K562 (cell line): ENCODE results near the gene MYO3B. TPM values are rescaled to one million over a fixed set of nuclear protein-coding genes. Genes with fewer than 3 reads are reported as not detected.
A peak's percentile ranks its signal among the peaks of the same experiment; 100 is the strongest.

ENCODE experiments used
- ATAC-seq: fragments of 200-7000 bp; cut with Tn5 transposase; 3 replicates; pipeline ENCODE4 v1.9.1; 2020; ENCODE audit warnings: moderate library complexity
- BruUV-seq: library from RNA; stranded (reverse); fragments of 400-500 nt; replicated peaks from 2 replicates; lab custom pipeline; 2021; lab: Mats Ljungman, UMichigan
- CTCF ChIA-PET: fragments of 300-600 bp; formaldehyde crosslinking; extraction: SDS; loops from one replicate; lab custom pipeline; 2021; ENCODE audit warnings: low intra/inter-chr PET ratio; lab: Yijun Ruan, JAX
- POLR2A ChIA-PET: fragments of 300-600, 350-650 bp; sonication (Branson Sonifier 250); formaldehyde crosslinking; extraction: SDS; loops from one replicate; lab custom pipeline; 2021; ENCODE audit warnings: antibody characterized with exemption, inconsistent platforms; lab: Yijun Ruan, JAX
- DNase-seq, 4 experiments: peaks; one replicate each; pipeline versions ENCODE4 v3.0.0 to v3.0.0-alpha.2; 2011 to 2018; ENCODE audit warnings: low spot score in 3 of 4, mixed read lengths in 3 of 4; ENCODE audit errors: extremely low read depth in 1 of 4
- FAIRE-seq: peaks from 2 replicates; lab custom pipeline; 2011; peaks lifted over from hg19 to GRCh38; lab: Jason Lieb, UNC
- H2AFZ ChIP-seq: 2 replicates; pipeline ENCODE4 v1.6.0; 2011; ENCODE audit warnings: low read depth, low read length, control low read depth, inconsistent platforms
- H3K27ac ChIP-seq: fragments of 200-600 bp; 3 replicates; pipeline ENCODE4 v1.8.0; 2011; ENCODE audit warnings: low read depth, mild to moderate bottlenecking, control low read depth, inconsistent platforms, low read length, moderate library complexity, mixed read lengths; ENCODE audit errors: extremely low read depth
- H3K27me3 ChIP-seq, 2 experiments: fragments of 300-600 bp in 1 of 2; 2 replicates in 1 of 2; 3 replicates in 1 of 2; pipeline versions ENCODE4 v1.6.0 to v1.8.0; 2011; ENCODE audit warnings: inconsistent platforms in 2 of 2, low read length in 2 of 2, mild to moderate bottlenecking in 1 of 2, mixed read lengths in 1 of 2, moderate library complexity in 1 of 2; ENCODE audit not compliant: control insufficient read depth in 2 of 2, insufficient read depth in 2 of 2
- H3K36me3 ChIP-seq: fragments of 300-600 bp; 3 replicates; pipeline ENCODE4 v1.8.0; 2011; ENCODE audit warnings: mild to moderate bottlenecking, low read length, inconsistent platforms; ENCODE audit not compliant: control insufficient read depth, insufficient read depth
- H3K4me1 ChIP-seq, 2 experiments: fragments of 200-600 bp in 1 of 2; replicated peaks in 1 of 2; 2 replicates in 1 of 2; 3 replicates in 1 of 2; pipeline versions ENCODE4 v1.5.1 to v1.8.0; 2011; ENCODE audit warnings: inconsistent platforms in 2 of 2, low read length in 2 of 2, mild to moderate bottlenecking in 1 of 2, mixed read lengths in 1 of 2, moderate library complexity in 1 of 2; ENCODE audit not compliant: control insufficient read depth in 2 of 2, insufficient read depth in 2 of 2
- H3K4me2 ChIP-seq: 2 replicates; pipeline ENCODE4 v1.6.1; 2011; ENCODE audit warnings: low read length, control low read depth, inconsistent platforms, mixed read lengths; ENCODE audit not compliant: insufficient read depth
- H3K4me3 ChIP-seq: fragments of 200-600 bp; sonication (generic), shearing (Covaris generic); 2 replicates; pipeline ENCODE4 v1.5.1; 2016; ENCODE audit warnings: control low read depth, inconsistent platforms
- H3K79me2 ChIP-seq: fragments of 200-600 bp; 3 replicates; pipeline ENCODE4 v1.8.0; 2011; ENCODE audit warnings: low read length, inconsistent platforms; ENCODE audit not compliant: control insufficient read depth, insufficient read depth
- H3K9ac ChIP-seq, 2 experiments: 2 replicates each; pipeline versions ENCODE4 v1.6.0 to v1.6.1; 2011; ENCODE audit warnings: low read depth in 2 of 2, low read length in 2 of 2, control low read depth in 1 of 2, inconsistent platforms in 1 of 2, mild to moderate bottlenecking in 1 of 2, mixed read lengths in 1 of 2; ENCODE audit not compliant: insufficient read depth in 1 of 2
- H3K9me1 ChIP-seq: one replicate; pipeline ENCODE4 v1.6.0; 2011; ENCODE audit warnings: inconsistent platforms, mild to moderate bottlenecking, low read length, moderate library complexity; ENCODE audit not compliant: control insufficient read depth, insufficient read depth
- H3K9me3 ChIP-seq: replicated peaks from 2 replicates; pipeline ENCODE4 v1.5.1; 2011; ENCODE audit warnings: low read depth, low read length, inconsistent platforms; ENCODE audit not compliant: control insufficient read depth, insufficient read depth
- H4K20me1 ChIP-seq: replicated peaks from 2 replicates; pipeline ENCODE4 v1.6.1; 2011; ENCODE audit warnings: low read length, inconsistent platforms, mixed read lengths; ENCODE audit not compliant: control insufficient read depth, insufficient read depth
- ARNT ChIP-seq, 2 experiments: fragments of 450-650 bp; IDR thresholded peaks; 2 replicates each; pipeline ENCODE4 v1.6.1; 2016; ENCODE audit warnings: mild to moderate bottlenecking in 1 of 2
- BCL6 ChIP-seq: fragments of 250-450 bp; sonication (Bioruptor Pico); IDR thresholded peaks from 2 replicates; pipeline ENCODE4 v1.4.0; 2020
- CBFA2T2 ChIP-seq: fragments of 450-650 bp; conservative IDR thresholded peaks from 2 replicates; pipeline ENCODE4 v1.6.1; 2017; ENCODE audit warnings: mild to moderate bottlenecking
- CBX5 ChIP-seq: IDR thresholded peaks from 2 replicates; pipeline ENCODE4 v1.6.1; 2014; ENCODE audit warnings: low read depth, borderline replicate concordance
- DPF2 ChIP-seq: fragments of 450-650 bp; IDR thresholded peaks from 2 replicates; pipeline ENCODE4 v1.6.1; 2016
- HDAC3 ChIP-seq: fragments of 450-650 bp; IDR thresholded peaks from 2 replicates; pipeline ENCODE4 v1.6.1; 2018; ENCODE audit warnings: borderline replicate concordance, mild to moderate bottlenecking, moderate library complexity; ENCODE audit not compliant: partially characterized antibody
- HSF4 ChIP-seq: fragments of 250-450 bp; sonication (Bioruptor Pico); IDR thresholded peaks from 2 replicates; pipeline ENCODE4 v2.1.2; 2022; ENCODE audit warnings: mild to moderate bottlenecking, moderate library complexity, borderline replicate concordance
- JUND ChIP-seq, 2 experiments: IDR thresholded peaks; 2 replicates in 1 of 2; 3 replicates in 1 of 2; pipeline ENCODE4 v1.6.1; 2011; ENCODE audit warnings: borderline replicate concordance in 2 of 2, low read depth in 2 of 2, low read length in 2 of 2, improper control_type of control experiment in 1 of 2, missing biosample characterization in 1 of 2, missing genetic modification characterization in 1 of 2, missing genetic modification reagents in 1 of 2
- KDM2B ChIP-seq: fragments of 250-450 bp; sonication (Bioruptor Pico); IDR thresholded peaks from 2 replicates; pipeline ENCODE4 v1.8.0; 2021; ENCODE audit warnings: mild to moderate bottlenecking, moderate library complexity
- LCOR ChIP-seq: sonication (generic); formaldehyde crosslinking; IDR thresholded peaks from 2 replicates; pipeline ENCODE4 v1.8.0; 2022; ENCODE audit warnings: mild to moderate bottlenecking, missing genetic modification reagents
- POLR2G ChIP-seq: fragments of 200-400 bp; formaldehyde crosslinking; IDR thresholded peaks from 2 replicates; pipeline ENCODE4 v1.6.1; 2017; ENCODE audit warnings: low read depth, mild to moderate bottlenecking, antibody characterized with exemption, low read length, moderate library complexity
- RBFOX2 ChIP-seq: fragments of 200-400 bp; formaldehyde crosslinking; IDR thresholded peaks from 2 replicates; pipeline ENCODE4 v1.6.1; 2017; ENCODE audit warnings: low read depth, mild to moderate bottlenecking, low read length, moderate library complexity
- SIN3B ChIP-seq: fragments of 450-650 bp; IDR thresholded peaks from 2 replicates; pipeline ENCODE4 v1.6.1; 2017; ENCODE audit warnings: low read depth, mild to moderate bottlenecking, moderate library complexity
- SMARCB1 ChIP-seq: IDR thresholded peaks from 2 replicates; pipeline ENCODE4 v1.6.1; 2011; ENCODE audit warnings: improper control_type of control experiment, low read depth; ENCODE audit not compliant: insufficient read length
- SP2 ChIP-seq: IDR thresholded peaks from 2 replicates; pipeline ENCODE4 v1.6.1; 2011; ENCODE audit warnings: mild to moderate bottlenecking, low read depth, low read length, moderate library complexity; ENCODE audit not compliant: poor library complexity, severe bottlenecking; ENCODE audit errors: extremely low read depth
- STAT5B ChIP-seq: fragments of 250-450 bp; sonication (Bioruptor Pico); IDR thresholded peaks from 2 replicates; pipeline ENCODE4 v1.8.0; 2021; ENCODE audit warnings: mild to moderate bottlenecking, inconsistent platforms
- TEAD2 ChIP-seq: fragments of 450-650 bp; IDR thresholded peaks from 2 replicates; pipeline ENCODE4 v1.6.1; 2016; ENCODE audit warnings: missing genetic modification characterization, control low read depth, missing compliant biosample characterization
- THAP7 ChIP-seq: fragments of 250-450 bp; sonication (Bioruptor Pico); IDR thresholded peaks from 2 replicates; pipeline ENCODE4 v1.5.0; 2021
- ZNF174 ChIP-seq: fragments of 250-450 bp; sonication (Bioruptor Pico); IDR thresholded peaks from 2 replicates; pipeline ENCODE4 v1.4.0; 2020; ENCODE audit warnings: mild to moderate bottlenecking
- ZNF197 ChIP-seq: fragments of 200-800 bp; sonication (Bioruptor generic); IDR thresholded peaks from 2 replicates; pipeline ENCODE4 v1.6.1; 2016; ENCODE audit warnings: low read depth, missing genetic modification characterization, missing compliant biosample characterization
- ZNF347 ChIP-seq: fragments of 450-650 bp; formaldehyde crosslinking; IDR thresholded peaks from 2 replicates; pipeline ENCODE4 v1.4.0; 2020; ENCODE audit warnings: low read depth, mild to moderate bottlenecking, moderate library complexity
- ZNF551 ChIP-seq: fragments of 250-450 bp; sonication (Bioruptor Pico); IDR thresholded peaks from 2 replicates; pipeline ENCODE4 v1.5.0; 2021; ENCODE audit warnings: mild to moderate bottlenecking, moderate library complexity
- WGBS: fragments of 100-300 bp; shearing (Covaris generic); methylation state at CpG from one replicate; pipeline ENCODE4 v1.1.6; 2016; ENCODE audit warnings: low coverage, mixed read lengths; ENCODE audit not compliant: insufficient coverage; ENCODE audit errors: missing lambda C conversion rate; 5-methylcytosine and 5-hydroxymethylcytosine counted together
- in situ Hi-C: fragments of 300-500 bp; cut with MboI; formaldehyde crosslinking; loops from 4 replicates; pipeline ENCODE4 v1.15.0; 2018; ENCODE audit warnings: inconsistent platforms, mixed read lengths
- intact Hi-C: fragments of 100-400 bp; cut with micrococcal nuclease; formaldehyde crosslinking; loops from 2 replicates; pipeline ENCODE4 v1.14.2; 2022
- polyA plus RNA-seq, 8 experiments: library from polyadenylated mRNA; depleted of rRNA in 4 of 8; stranded (reverse) in 5 of 8; unstranded in 3 of 8; fragments of >200 nt; fragmentation: Nextera tagmentation in 2 of 8; fragmentation: Illumina TruSeq in 1 of 8; extraction: Ambion mirVana in 2 of 8; extraction: Trizol in 1 of 8; gene quantifications; 2 replicates each; pipeline versions ENCODE4 v1.2.1 to v1.2.3, GENCODE V29; 2011 to 2014; ENCODE audit warnings: inconsistent platforms in 1 of 8, missing spikeins in 1 of 8
- total RNA-seq, 7 experiments: library from RNA; depleted of rRNA in 6 of 7; stranded (reverse); fragments of >200 nt in 6 of 7; fragmentation: Illumina TruSeq in 2 of 7; extraction: Trizol in 2 of 7; gene quantifications; 2 replicates each; pipeline versions ENCODE4 v1.2.1 to v1.2.3, GENCODE V29; 2011 to 2021; ENCODE audit warnings: low replicate concordance in 1 of 7
- TF ChIP-seq, protein P1 (sequence below): fragments of 250-450 bp; sonication (Bioruptor Pico); IDR thresholded peaks from 2 replicates; pipeline ENCODE4 v1.5.0; 2021

Gene MYO3B
- total and polyA plus RNA-seq, 9 of the 15 experiments (the other 6 are each of a cell fraction or from before 2014, with no cell fraction given) = 2.7 to 6.5 (median 3.6) TPM

DNA sequence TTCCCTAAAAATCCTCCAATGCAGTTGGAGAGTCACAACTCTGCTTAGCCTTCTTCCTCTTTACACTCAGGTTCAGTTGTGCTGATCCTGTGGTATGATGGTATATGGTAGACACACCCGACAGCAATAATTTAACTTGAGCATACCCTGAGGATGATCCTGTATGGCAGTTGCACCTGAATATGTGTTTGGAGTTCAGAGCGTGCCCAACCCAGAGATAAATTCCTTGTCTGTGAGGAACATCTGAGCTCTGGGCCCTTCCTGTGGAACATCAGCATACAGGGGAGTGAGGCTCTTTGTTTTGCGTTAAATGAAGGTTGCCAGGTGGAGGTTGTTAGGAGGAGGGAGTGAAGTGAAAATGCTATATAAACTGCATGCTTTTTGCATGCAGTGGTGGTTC, 187.7 kb downstream of the MYO3B start:
- peak; percentile 26 for ATAC-seq
- TF ChIP-seq ZNF197 (CRISPR knock-in tag) (no peak), LCOR (CRISPR knock-in tag) (0 out of 2 replicates have a peak, but pooled peaks have one; percentile 42), STAT5B (CRISPR knock-in tag) (no peak), ARNT (IDR thresholded peaks at IDR 0.05) (no peak), RBFOX2 (no peak), SMARCB1 (no peak), TEAD2 (tag) (no peak), JUND (IDR thresholded peaks at IDR 0.05; ENCODE audit: borderline replicate concordance, low read depth, low read length) (no peak), JUND (tag; IDR thresholded peaks at IDR 0.05; ENCODE audit: borderline replicate concordance, low read depth, low read length) (0 out of 3 replicates have a peak, but pooled peaks have one; percentile 26), CBFA2T2 (peak; percentile 55), ZNF551 (CRISPR knock-in tag) (no peak), SIN3B (no peak), DPF2 (0 out of 2 replicates have a peak, but pooled peaks have one; percentile 42), ZNF347 (CRISPR knock-in tag) (no peak), POLR2G (no peak), SP2 (no peak), BCL6 (no peak), THAP7 (CRISPR knock-in tag) (no peak), ZNF174 (no peak), HDAC3 (no peak), CBX5 (no peak), HSF4 (CRISPR knock-in tag) (no peak), KDM2B (CRISPR knock-in tag) (no peak)
- TF ChIP-seq, protein P1, sequence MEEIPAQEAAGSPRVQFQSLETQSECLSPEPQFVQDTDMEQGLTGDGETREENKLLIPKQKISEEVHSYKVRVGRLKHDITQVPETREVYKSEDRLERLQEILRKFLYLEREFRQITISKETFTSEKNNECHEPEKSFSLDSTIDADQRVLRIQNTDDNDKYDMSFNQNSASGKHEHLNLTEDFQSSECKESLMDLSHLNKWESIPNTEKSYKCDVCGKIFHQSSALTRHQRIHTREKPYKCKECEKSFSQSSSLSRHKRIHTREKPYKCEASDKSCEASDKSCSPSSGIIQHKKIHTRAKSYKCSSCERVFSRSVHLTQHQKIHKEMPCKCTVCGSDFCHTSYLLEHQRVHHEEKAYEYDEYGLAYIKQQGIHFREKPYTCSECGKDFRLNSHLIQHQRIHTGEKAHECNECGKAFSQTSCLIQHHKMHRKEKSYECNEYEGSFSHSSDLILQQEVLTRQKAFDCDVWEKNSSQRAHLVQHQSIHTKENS (CRISPR knock-in tag) = no peak

More for the DNA sequence above, 187.7 kb downstream of the MYO3B start:
- H3K79me2 ChIP-seq = peaks cover 7% of the 10 kb centered on the region; the same call in 1 of the 3 replicates
- peak overlapping the region; percentile 40; the same call in 1 of the 2 replicates for H3K4me2 ChIP-seq
- no peaks in the 10 kb centered on the region for H3K9me3 ChIP-seq
- in situ Hi-C loops (loop anchor here (10.0 kb wide), 1 partner anchor 449 kb away; the partner anchor contains the start of gene GAD1), intact Hi-C loops (loop anchor here (10.0 kb wide), 2 partner anchors 361 to 541 kb away; partner anchors contain the start of genes METTL5 and UBR3)
- H3K27ac ChIP-seq = peak overlapping the region; percentile 18; the same call in 2 of the 3 replicates
- H4K20me1 ChIP-seq = no peaks in the 10 kb centered on the region
- peak; percentile 32 for FAIRE-seq
- CTCF ChIA-PET = no interaction called here
- DNase-seq = peak in 2 of 4 experiments; percentile 38 to 67
- H2AFZ ChIP-seq = peak overlapping the region; percentile 78
- H3K27me3 ChIP-seq = no peaks in the 10 kb centered on the region
- POLR2A ChIA-PET = interaction anchor here (3.3 kb wide), 1 partner anchor 12 kb away, joined by 14 read pairs; no protein-coding TSS in a partner anchor
- no peak overlapping the region for H3K4me3 ChIP-seq
- H3K4me1 ChIP-seq = peaks cover 0 to 69% of the 10 kb centered on the region in 2 experiments; a peak in 4 of 5 replicates
- no peaks in the 10 kb centered on the region for H3K9me1 ChIP-seq
- no TSS peak for BruUV-seq
- peak overlapping the region in 1 of 2 experiments; percentile 58; a peak in 2 of 4 replicates for H3K9ac ChIP-seq
- H3K36me3 ChIP-seq = no peaks in the 10 kb centered on the region
- WGBS = 5% methylated on average over 3 of the region's 3 CpGs
